GM12878 (cell line): ENCODE measurements around the gene USP15.

Experiments used
- MEF2B ChIP-seq: fragments of 450-650 bp; IDR thresholded peaks from 2 replicates; pipeline ENCODE4 v1.6.1; 2018; ENCODE audit warnings: mild to moderate bottlenecking, moderate library complexity; ENCODE audit not compliant: partially characterized antibody, poor library complexity, severe bottlenecking
- RCOR1 ChIP-seq: conservative IDR thresholded peaks from 2 replicates; pipeline ENCODE4 v1.6.1; 2012; ENCODE audit warnings: low read depth, low read length, improper control_type of control experiment
- TF ChIP-seq, protein P1 (sequence below): IDR thresholded peaks from 2 replicates; pipeline ENCODE4 v1.6.1; 2011; ENCODE audit warnings: low read depth, mild to moderate bottlenecking, low read length, moderate library complexity, borderline replicate concordance; ENCODE audit errors: extremely low read depth

DNA sequence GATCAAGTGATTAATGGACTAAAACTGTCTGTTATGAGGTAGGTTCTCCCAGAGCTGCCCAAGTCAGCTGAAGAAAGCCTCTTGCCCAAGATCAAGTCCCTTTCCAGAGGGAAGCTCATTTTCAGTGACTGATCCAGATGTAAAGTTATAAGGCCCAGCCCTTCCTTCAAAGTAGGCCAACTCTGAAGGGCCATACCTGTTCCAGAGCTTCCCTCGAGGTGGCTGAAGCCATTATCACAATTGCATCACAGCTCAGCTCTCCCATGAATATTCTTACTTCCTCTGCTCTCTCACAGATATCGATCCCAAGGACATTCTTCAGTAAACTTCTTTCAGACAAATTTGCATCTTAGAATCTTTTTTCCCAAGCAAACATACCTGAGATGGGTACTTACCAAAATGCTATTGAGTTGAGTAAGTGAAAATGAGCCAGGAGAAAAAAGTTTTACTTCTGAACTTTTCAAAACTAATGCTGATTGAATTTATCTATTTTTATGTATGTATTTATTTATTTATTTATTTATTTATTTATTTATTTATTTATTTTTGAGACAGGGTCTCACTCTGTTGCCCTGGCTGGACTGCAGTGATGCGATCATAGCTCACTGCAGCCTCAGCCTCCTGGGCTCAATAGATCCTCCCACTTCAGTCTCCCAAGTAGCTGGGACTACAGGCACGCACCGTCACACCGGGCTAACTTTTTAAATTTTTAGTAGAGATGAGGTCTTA, 42.6 kb upstream of the USP15 start:
- TF ChIP-seq MEF2B (no peak), RCOR1 (no peak)
- TF ChIP-seq, protein P1, sequence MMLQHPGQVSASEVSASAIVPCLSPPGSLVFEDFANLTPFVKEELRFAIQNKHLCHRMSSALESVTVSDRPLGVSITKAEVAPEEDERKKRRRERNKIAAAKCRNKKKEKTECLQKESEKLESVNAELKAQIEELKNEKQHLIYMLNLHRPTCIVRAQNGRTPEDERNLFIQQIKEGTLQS = no peak
